ENCODE results near the gene FASTKD3. TPM values are rescaled to one million over a fixed set of nuclear protein-coding genes. Genes with fewer than 3 reads are reported as not detected.

Gene FASTKD3
- total and polyA plus RNA-seq, 2 donors (not counting 3 experiments of a cell fraction or from before 2014, with no cell fraction given), result 5.5 to 9.6 TPM

DNA sequence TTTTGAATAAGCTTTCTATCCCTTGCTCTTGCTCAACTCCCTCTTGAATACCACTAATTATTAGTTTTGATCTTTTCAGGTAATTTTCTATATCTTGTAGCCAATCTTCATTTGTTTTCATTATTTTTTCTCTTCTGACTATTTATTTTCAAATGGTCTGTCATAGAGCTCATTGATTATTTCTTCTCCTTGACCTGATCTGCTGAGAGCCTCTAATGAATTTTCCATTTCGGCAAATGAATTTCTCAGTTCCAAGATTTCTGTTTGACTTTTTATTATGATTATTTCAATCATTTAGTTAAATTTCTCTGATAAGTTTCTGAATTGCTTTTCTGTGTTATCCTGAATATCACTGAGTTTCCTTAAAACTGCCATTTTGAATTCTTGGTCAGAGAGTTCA, 39.5 kb upstream of the FASTKD3 start:
- POLR2A ChIA-PET, result no interaction called here
- intact Hi-C loops (cut with micrococcal nuclease), result no loop called here
- no peak overlapping the region for H2AFZ ChIP-seq (ENCODE audit: low read depth, low read length)
- H3K27ac ChIP-seq (ENCODE audit: insufficient read depth, low read depth, low read length), result no peak overlapping the region
- no peaks in the 10 kb centered on the region for H4K20me1 ChIP-seq (replicated peaks; ENCODE audit: control insufficient read depth, extremely low read depth, insufficient read depth, low read length)
- H3K4me1 ChIP-seq (ENCODE audit: control insufficient read depth, extremely low read depth, insufficient read depth, low read length), result peaks cover 8% of the 10 kb centered on the region
- no peak for TF ChIP-seq POLR2AphosphoS5 (IDR thresholded peaks at IDR 0.05; ENCODE audit: insufficient read depth, low read depth, low read length)
- TF ChIP-seq, protein P1, sequence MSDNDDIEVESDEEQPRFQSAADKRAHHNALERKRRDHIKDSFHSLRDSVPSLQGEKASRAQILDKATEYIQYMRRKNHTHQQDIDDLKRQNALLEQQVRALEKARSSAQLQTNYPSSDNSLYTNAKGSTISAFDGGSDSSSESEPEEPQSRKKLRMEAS (IDR thresholded peaks at IDR 0.05; ENCODE audit: insufficient read depth, insufficient read length), result no peak
- no peak for TF ChIP-seq POLR2A (IDR thresholded peaks at IDR 0.05; ENCODE audit: low read depth, low read length)
- no peak for TF ChIP-seq EZH2 (IDR thresholded peaks at IDR 0.05; ENCODE audit: borderline replicate concordance, low read depth, low read length, severe bottlenecking)
- no peaks in the 10 kb centered on the region for H3K9me3 ChIP-seq (replicated peaks; ENCODE audit: control insufficient read depth, insufficient read depth, low read length)
- dilution Hi-C loops (cut with MboI; ENCODE audit: extremely low pct_ligation_motif_present, low sequenced_read_pairs), result no loop called here
- H3K9ac ChIP-seq (replicated peaks; ENCODE audit: extremely low read depth, insufficient read depth, low read length), result no peak overlapping the region
- no peaks in the 10 kb centered on the region for H3K79me2 ChIP-seq (ENCODE audit: control insufficient read depth, insufficient read depth, low read length)
- no TSS peak for BruUV-seq (replicated peaks)
- no peak overlapping the region for H3K4me3 ChIP-seq (replicated peaks in 1 of 3; ENCODE audit: insufficient read depth in 1 of 3, low read depth in 1 of 3, low read length in 3 of 3)
- no peaks in the 10 kb centered on the region for H3K36me3 ChIP-seq (ENCODE audit: control insufficient read depth in 2 of 2, extremely low read depth in 1 of 2, insufficient read depth in 2 of 2, low read length in 2 of 2)
- H3K4me2 ChIP-seq (ENCODE audit: insufficient read depth, low read length), result no peak overlapping the region
- DNase-seq (ENCODE audit: low read depth, low spot score) (no peak), FAIRE-seq (no peak)
- H3K27me3 ChIP-seq (ENCODE audit: control insufficient read depth in 2 of 2, insufficient read depth in 2 of 2, low read length in 2 of 2), result no peaks in the 10 kb centered on the region
- no peaks in the 10 kb centered on the region for H3K9me1 ChIP-seq (replicated peaks; ENCODE audit: control insufficient read depth, extremely low read depth, insufficient read depth, low read length)
- CTCF ChIA-PET, result no interaction called here

DNA sequence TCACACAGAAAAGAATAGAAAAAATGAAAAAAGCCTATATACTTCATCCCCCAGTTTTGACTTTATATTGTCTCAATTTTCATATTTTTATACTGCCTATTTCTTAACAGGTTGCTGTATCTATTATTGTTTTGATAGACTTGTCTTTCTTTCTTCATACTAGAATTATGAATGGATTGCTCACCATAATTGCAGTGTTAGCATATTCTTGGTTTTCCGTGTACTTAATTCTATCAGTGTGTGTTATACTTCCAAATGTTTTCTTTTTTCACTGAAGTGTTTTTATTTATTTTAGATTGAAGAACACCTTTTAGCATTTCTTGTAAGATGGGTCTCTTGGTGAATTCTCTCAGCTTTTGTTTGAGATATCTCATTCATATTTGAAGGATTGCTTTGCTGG, 38.8 kb upstream of the FASTKD3 start:
- BruUV-seq (replicated peaks), result no TSS peak
- Histone ChIP-seq H3K79me2 (ENCODE audit: control insufficient read depth, insufficient read depth, low read length) (no peaks in the 10 kb centered on the region), H3K27me3 (ENCODE audit: control insufficient read depth in 2 of 2, insufficient read depth in 2 of 2, low read length in 2 of 2) (no peaks in the 10 kb centered on the region), H3K4me3 (replicated peaks in 1 of 3; ENCODE audit: insufficient read depth in 1 of 3, low read depth in 1 of 3, low read length in 3 of 3) (no peak overlapping the region), H3K27ac (ENCODE audit: insufficient read depth, low read depth, low read length) (no peak overlapping the region), H3K9me1 (replicated peaks; ENCODE audit: control insufficient read depth, extremely low read depth, insufficient read depth, low read length) (no peaks in the 10 kb centered on the region), H3K4me1 (ENCODE audit: control insufficient read depth, extremely low read depth, insufficient read depth, low read length) (peaks cover 8% of the 10 kb centered on the region), H3K4me2 (ENCODE audit: insufficient read depth, low read length) (no peak overlapping the region), H3K9ac (replicated peaks; ENCODE audit: extremely low read depth, insufficient read depth, low read length) (no peak overlapping the region), H3K9me3 (replicated peaks; ENCODE audit: control insufficient read depth, insufficient read depth, low read length) (no peaks in the 10 kb centered on the region), H3K36me3 (ENCODE audit: control insufficient read depth in 2 of 2, extremely low read depth in 1 of 2, insufficient read depth in 2 of 2, low read length in 2 of 2) (no peaks in the 10 kb centered on the region), H2AFZ (ENCODE audit: low read depth, low read length) (no peak overlapping the region), H4K20me1 (replicated peaks; ENCODE audit: control insufficient read depth, extremely low read depth, insufficient read depth, low read length) (no peaks in the 10 kb centered on the region)
- FAIRE-seq (no peak), DNase-seq (ENCODE audit: low read depth, low spot score) (no peak)
- ChIA-PET POLR2A (no interaction called here), CTCF (no interaction called here)
- intact Hi-C loops (cut with micrococcal nuclease), result no loop called here
- TF ChIP-seq, protein P1 (IDR thresholded peaks at IDR 0.05; ENCODE audit: insufficient read depth, insufficient read length), result no peak
- TF ChIP-seq EZH2 (IDR thresholded peaks at IDR 0.05; ENCODE audit: borderline replicate concordance, low read depth, low read length, severe bottlenecking) (no peak), FOS (IDR thresholded peaks at IDR 0.05; ENCODE audit: borderline replicate concordance, insufficient read depth, low read length) (no peak), MYC (IDR thresholded peaks at IDR 0.05; ENCODE audit: low read depth, low read length) (no peak), POLR2A (IDR thresholded peaks at IDR 0.05; ENCODE audit: low read depth, low read length) (no peak), JUN (IDR thresholded peaks at IDR 0.05; ENCODE audit: borderline replicate concordance, insufficient read depth, insufficient read length, low read depth) (no peak), GATA2 (IDR thresholded peaks at IDR 0.05; ENCODE audit: insufficient read depth, insufficient read length, low read depth, low read length) (no peak), POLR2AphosphoS5 (IDR thresholded peaks at IDR 0.05; ENCODE audit: insufficient read depth, low read depth, low read length) (no peak)
- TF ChIP-seq, protein P2, sequence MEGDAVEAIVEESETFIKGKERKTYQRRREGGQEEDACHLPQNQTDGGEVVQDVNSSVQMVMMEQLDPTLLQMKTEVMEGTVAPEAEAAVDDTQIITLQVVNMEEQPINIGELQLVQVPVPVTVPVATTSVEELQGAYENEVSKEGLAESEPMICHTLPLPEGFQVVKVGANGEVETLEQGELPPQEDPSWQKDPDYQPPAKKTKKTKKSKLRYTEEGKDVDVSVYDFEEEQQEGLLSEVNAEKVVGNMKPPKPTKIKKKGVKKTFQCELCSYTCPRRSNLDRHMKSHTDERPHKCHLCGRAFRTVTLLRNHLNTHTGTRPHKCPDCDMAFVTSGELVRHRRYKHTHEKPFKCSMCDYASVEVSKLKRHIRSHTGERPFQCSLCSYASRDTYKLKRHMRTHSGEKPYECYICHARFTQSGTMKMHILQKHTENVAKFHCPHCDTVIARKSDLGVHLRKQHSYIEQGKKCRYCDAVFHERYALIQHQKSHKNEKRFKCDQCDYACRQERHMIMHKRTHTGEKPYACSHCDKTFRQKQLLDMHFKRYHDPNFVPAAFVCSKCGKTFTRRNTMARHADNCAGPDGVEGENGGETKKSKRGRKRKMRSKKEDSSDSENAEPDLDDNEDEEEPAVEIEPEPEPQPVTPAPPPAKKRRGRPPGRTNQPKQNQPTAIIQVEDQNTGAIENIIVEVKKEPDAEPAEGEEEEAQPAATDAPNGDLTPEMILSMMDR (IDR thresholded peaks at IDR 0.05; ENCODE audit: extremely low read depth in 1 of 2, insufficient read depth in 1 of 2, low read depth in 1 of 2, low read length in 2 of 2), result no peak
- dilution Hi-C loops (cut with MboI; ENCODE audit: extremely low pct_ligation_motif_present, low sequenced_read_pairs), result no loop called here
